HPDE6-E6E7 (cell line): ENCODE data around the gene PCMT1.

Experiments
- DNase-seq: peaks from one replicate; pipeline ENCODE4 v3.0.0; 2011; ENCODE audit warnings: missing footprints; ENCODE audit errors: extremely low spot score

The PCMT1 gene

GRCh38 chr6:149855040-149855654, 105.6 kb downstream of the PCMT1 start:
- DNase-seq, result peak; percentile 62

GRCh38 chr6:149855741-149856140, 106.2 kb downstream of the PCMT1 start:
- no peak for DNase-seq

DNA sequence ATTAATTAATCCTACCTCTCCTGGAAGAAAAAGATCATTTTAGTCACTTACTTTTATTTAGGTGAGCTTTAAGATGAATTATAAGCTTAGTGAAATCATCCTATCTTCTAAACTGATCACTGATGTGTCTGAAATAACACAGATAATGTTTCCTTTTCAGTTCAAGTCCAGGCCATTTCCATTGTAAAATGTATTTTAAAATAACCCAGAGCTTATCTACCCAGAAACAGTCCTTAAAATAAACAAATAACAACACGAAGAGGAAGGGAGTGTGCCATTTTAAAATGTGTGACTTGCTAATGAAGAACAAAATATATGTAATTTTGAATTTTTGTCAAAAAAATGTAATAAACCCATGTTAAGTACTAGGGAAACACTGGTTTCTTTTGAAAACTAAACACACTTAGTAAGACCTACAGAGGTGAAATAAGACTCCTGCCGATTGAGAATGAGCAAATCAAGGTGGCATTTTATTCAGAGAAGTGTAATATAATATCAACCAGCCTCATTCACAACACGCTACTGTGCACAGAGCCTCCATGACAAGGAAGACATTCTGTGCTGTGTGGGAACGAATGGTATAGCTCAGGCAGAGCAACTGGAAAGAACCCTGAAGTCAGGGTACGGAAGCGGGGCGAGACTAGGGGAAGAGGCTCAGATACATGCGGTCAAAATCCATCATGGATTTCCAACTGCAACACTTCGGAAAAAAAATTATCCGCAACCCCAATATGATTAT, 106.9 kb downstream of the PCMT1 start:
- DNase-seq, result no peak

GRCh38 chr6:149857541-149857940, 108.0 kb downstream of the PCMT1 start:
- no peak for DNase-seq

GRCh38 chr6:149859368-149859767, 109.8 kb downstream of the PCMT1 start:
- DNase-seq, result no peak

DNA sequence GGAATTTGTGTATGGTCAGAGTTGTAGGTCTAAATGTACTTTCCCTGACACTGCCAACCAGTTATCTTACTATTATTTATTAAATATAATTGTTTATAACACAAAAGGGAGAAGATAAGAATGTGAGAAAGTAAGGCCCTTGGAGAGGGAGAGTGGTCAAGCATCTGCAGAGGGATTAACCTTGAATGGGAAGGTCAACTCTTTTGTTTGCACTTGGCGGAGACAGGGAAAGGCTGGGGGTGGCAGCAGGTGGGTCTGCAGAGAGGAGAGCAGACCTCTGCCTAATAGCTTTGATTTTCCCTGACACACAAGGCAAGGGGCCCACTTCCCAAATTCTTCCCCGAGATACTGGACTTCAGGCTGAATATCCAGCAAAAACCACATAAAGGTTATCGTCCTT, 110.4 kb downstream of the PCMT1 start:
- DNase-seq, result no peak

DNA sequence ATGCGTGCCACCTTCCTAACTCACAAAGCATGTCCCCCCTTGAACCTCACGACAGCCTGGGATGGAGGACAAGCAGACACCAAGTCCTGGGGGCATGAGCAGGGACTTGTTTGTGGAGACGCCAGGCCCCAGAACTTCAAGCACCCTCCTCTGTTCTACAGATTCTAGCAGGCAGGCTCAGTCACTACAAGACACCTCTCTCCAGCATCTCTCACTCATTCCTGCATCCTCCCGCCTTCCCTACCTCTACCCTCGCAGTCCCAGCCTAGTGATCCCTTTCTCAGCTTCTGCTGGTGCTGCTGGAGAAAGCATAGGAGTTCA, 110.9 kb downstream of the PCMT1 start:
- no peak for DNase-seq
